Fibroblast of lung (primary cell): ENCODE results near the gene CPSF7.

Experiments
- CTCF ChIP-seq, 2 donors: IDR thresholded peaks in 1 of 2; conservative IDR thresholded peaks in 1 of 2; 1 replicate in 1 of 2; 2 replicates in 1 of 2; pipeline ENCODE4 v1.5.1; 2011 to 2012; ENCODE audit warnings: low read length in 2 of 2, control low read depth in 1 of 2, inconsistent platforms in 1 of 2, low read depth in 1 of 2, mild to moderate bottlenecking in 1 of 2
- EZH2 ChIP-seq: IDR thresholded peaks from 2 replicates; pipeline ENCODE4 v1.5.1; 2012; ENCODE audit warnings: low read length, control low read depth, mild to moderate bottlenecking; ENCODE audit errors: missing control alignments

DNA sequence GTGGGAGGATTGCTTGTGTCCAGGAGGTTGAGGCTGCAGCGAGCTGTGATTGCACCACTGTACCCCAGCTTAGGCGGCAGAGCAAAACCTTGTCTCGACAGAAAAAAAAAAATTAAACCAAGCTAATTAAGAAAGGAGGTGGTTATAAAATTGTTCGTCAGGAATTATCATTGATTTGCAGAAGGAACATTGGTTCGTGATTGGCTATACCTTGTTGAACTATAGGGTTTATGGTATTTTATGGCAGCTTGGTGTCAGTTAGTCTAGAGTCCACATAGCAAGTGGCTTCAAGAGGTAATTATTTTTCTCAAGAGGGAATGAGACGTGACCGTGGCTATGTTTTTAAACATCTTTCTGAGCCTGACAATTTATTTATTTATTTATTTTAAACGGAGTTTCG is 48.9 kb downstream of the CPSF7 start:
- no peak for TF ChIP-seq CTCF (conservative IDR thresholded peaks at IDR 0.05 in 1 of 2, IDR thresholded peaks at IDR 0.05 in 1 of 2; ENCODE audit: low read depth in 1 of 2, low read length in 2 of 2)
- TF ChIP-seq EZH2 = no peak
